Inflammatory macrophage (primary cell): Measurements from ENCODE around the gene VPS9D1.
"Not testable (repeated sequence)": the region's sequence is repeated elsewhere in the genome, so short reads cannot be mapped to it uniquely, and the experiment has no call there.

Source experiments
- DNase-seq, 2 donors: peaks; one replicate each; pipeline ENCODE4 v3.0.0-alpha.2; 2020 to 2022

The VPS9D1 gene

GRCh38 chr16:89693931-89694783 lies 26.5 kb downstream of the VPS9D1 start:
- no peak for DNase-seq

GRCh38 chr16:89693289-89693731 lies 27.4 kb downstream of the VPS9D1 start:
- DNase-seq, result no peak

GRCh38 chr16:89691986-89692569 lies 28.6 kb downstream of the VPS9D1 start:
- no peak for DNase-seq

- DNase-seq, result no peak
Measured at GRCh38 chr16:89691231-89691985, 29.3 kb downstream of the VPS9D1 start.

- no peak for DNase-seq
Measured at GRCh38 chr16:89690392-89690901, 30.3 kb downstream of the VPS9D1 start.

GRCh38 chr16:89689621-89690020 lies 31.1 kb downstream of the VPS9D1 start:
- DNase-seq, result not testable (repeated sequence)

GRCh38 chr16:89689142-89689541 lies 31.6 kb downstream of the VPS9D1 start:
- DNase-seq, result no peak

- no peak for DNase-seq
Measured at GRCh38 chr16:89688395-89688794, 32.3 kb downstream of the VPS9D1 start.

GRCh38 chr16:89687092-89687940 lies 33.4 kb downstream of the VPS9D1 start:
- DNase-seq, result no peak

GRCh38 chr16:89686520-89687091 lies 34.1 kb downstream of the VPS9D1 start, which contains the start of gene CDK10:
Gene CDK10 (plus strand): TSS chr16:89686689. CDS start chr16:89686711, 22 bp downstream.
- DNase-seq, result peak; percentile 87 to 95

GRCh38 chr16:89685916-89686315 lies 34.8 kb downstream of the VPS9D1 start:
- no peak for DNase-seq

GRCh38 chr16:89678258-89678657 lies 42.4 kb downstream of the VPS9D1 start:
- peak in 1 of 2 donors; percentile 20 for DNase-seq

- DNase-seq, result no peak
Measured at GRCh38 chr16:89672177-89672941, 48.3 kb downstream of the VPS9D1 start.

GRCh38 chr16:89671565-89671964 lies 49.1 kb downstream of the VPS9D1 start:
- not testable (repeated sequence) for DNase-seq

GRCh38 chr16:89670496-89671431 lies 49.9 kb downstream of the VPS9D1 start:
- peak; percentile 5 to 6 for DNase-seq

GRCh38 chr16:89669755-89670154 lies 50.9 kb downstream of the VPS9D1 start:
- DNase-seq, result no peak

- no peak for DNase-seq
Measured at GRCh38 chr16:89668790-89669158, 51.9 kb downstream of the VPS9D1 start.

GRCh38 chr16:89667633-89668032 lies 53.1 kb downstream of the VPS9D1 start:
- DNase-seq, result no peak

GRCh38 chr16:89667000-89667399 lies 53.7 kb downstream of the VPS9D1 start:
- peak in 1 of 2 donors; percentile 27 for DNase-seq

GRCh38 chr16:89664238-89664637 lies 56.5 kb downstream of the VPS9D1 start:
- peak in 1 of 2 donors; percentile 14 for DNase-seq
